Tibial artery (tissue), 4 donors: ENCODE measurements around the gene DERA.

Source experiments
- DNase-seq, 2 donors: peaks; one replicate each; pipeline ENCODE4 v3.0.0-alpha.2; 2019
- H3K27ac ChIP-seq, 2 donors: fragments of 200-600 bp; sonication (generic) in 1 of 2; 1 replicate in 1 of 2; 2 replicates in 1 of 2; pipeline ENCODE4 v1.5.1; 2018 to 2019; ENCODE audit warnings: mild to moderate bottlenecking in 1 of 2
- H3K27me3 ChIP-seq, 2 donors: fragments of 200-600 bp; sonication (generic) in 1 of 2; one replicate each; pipeline versions ENCODE4 v1.5.1 to v1.6.0; 2016 to 2019
- H3K36me3 ChIP-seq, 3 donors: fragments of 200-600 bp; sonication (generic) in 2 of 3; one replicate each; pipeline ENCODE4 v1.5.1; 2016 to 2019; ENCODE audit warnings: mild to moderate bottlenecking in 2 of 3
- H3K4me1 ChIP-seq, 4 donors: fragments of 200-600 bp; sonication (generic) in 2 of 4; 1 replicate in 3 of 4; 2 replicates in 1 of 4; pipeline ENCODE4 v1.5.1; 2016 to 2019
- H3K4me3 ChIP-seq, 2 donors: fragments of 200-600 bp; sonication (generic) in 1 of 2; 1 replicate in 1 of 2; 2 replicates in 1 of 2; pipeline ENCODE4 v1.5.1; 2018 to 2019; ENCODE audit warnings: mild to moderate bottlenecking in 2 of 2
- H3K9me3 ChIP-seq, 3 donors: fragments of 200-600 bp; sonication (generic) in 1 of 3; one replicate each; pipeline ENCODE4 v1.5.1; 2016 to 2019
- CTCF ChIP-seq, 2 experiments: fragments of 200-600 bp in 1 of 2; fragments of 450-650 bp in 1 of 2; IDR thresholded peaks; one replicate each; pipeline ENCODE4 v1.5.1; 2017 to 2019; ENCODE audit warnings: antibody characterized with exemption in 2 of 2, mild to moderate bottlenecking in 1 of 2, moderate library complexity in 1 of 2
- intact Hi-C: fragments of 100-400 bp; cut with DNase I; formaldehyde crosslinking; loops from one replicate; pipeline ENCODE4 v1.15.0; 2023; ENCODE audit warnings: low total_unique reads

DERA gene

GRCh38 chr12:16016748-16017147, 105.6 kb downstream of the DERA start:
- Histone ChIP-seq H3K27me3 (no peaks in the 10 kb centered on the region), H3K36me3 (peaks cover 0 to 20% (median 9%) of the 10 kb centered on the region in 3 donors), H3K9me3 (peaks cover 0 to 6% (median 0%) of the 10 kb centered on the region in 3 donors), H3K4me1 (peaks cover 0 to 7% (median 3%) of the 10 kb centered on the region in 4 donors), H3K27ac (no peak overlapping the region), H3K4me3 (no peak overlapping the region)
- DNase-seq = no peak
- intact Hi-C loops = no loop called here
- TF ChIP-seq CTCF (IDR thresholded peaks at IDR 0.05) = no peak

- no peak overlapping the region for H3K27ac ChIP-seq
- peaks cover 0 to 27% (median 9%) of the 10 kb centered on the region in 3 donors for H3K36me3 ChIP-seq
- no peaks in the 10 kb centered on the region for H3K4me1 ChIP-seq
- no peak overlapping the region for H3K4me3 ChIP-seq
- no peak for TF ChIP-seq CTCF (IDR thresholded peaks at IDR 0.05)
- no peak for DNase-seq
- H3K27me3 ChIP-seq = no peaks in the 10 kb centered on the region
- intact Hi-C loops = no loop called here
- H3K9me3 ChIP-seq = peaks cover 0 to 6% (median 0%) of the 10 kb centered on the region in 3 donors
Observed at GRCh38 chr12:16018306-16018705, 107.2 kb downstream of the DERA start.

- H3K36me3 ChIP-seq = peaks cover 0 to 26% (median 7%) of the 10 kb centered on the region in 3 donors
- H3K9me3 ChIP-seq = peaks cover 0 to 6% (median 0%) of the 10 kb centered on the region in 3 donors
- no peaks in the 10 kb centered on the region for H3K4me1 ChIP-seq
- intact Hi-C loops = no loop called here
- H3K27ac ChIP-seq = no peak overlapping the region
- H3K4me3 ChIP-seq = no peak overlapping the region
- DNase-seq = no peak
- TF ChIP-seq CTCF (IDR thresholded peaks at IDR 0.05) = no peak
- H3K27me3 ChIP-seq = no peaks in the 10 kb centered on the region
Observed at GRCh38 chr12:16019136-16019535, 108.0 kb downstream of the DERA start.

- TF ChIP-seq CTCF (IDR thresholded peaks at IDR 0.05) = no peak
- no peaks in the 10 kb centered on the region for H3K4me1 ChIP-seq
- intact Hi-C loops = no loop called here
Observed at GRCh38 chr12:16020031-16020430, 108.9 kb downstream of the DERA start.

GRCh38 chr12:16021026-16021425, 109.9 kb downstream of the DERA start:
- Histone ChIP-seq H3K36me3 (peaks cover 0 to 18% (median 0%) of the 10 kb centered on the region in 3 donors), H3K4me1 (no peaks in the 10 kb centered on the region), H3K9me3 (peaks cover 0 to 6% (median 0%) of the 10 kb centered on the region in 3 donors), H3K27me3 (no peaks in the 10 kb centered on the region), H3K4me3 (no peak overlapping the region), H3K27ac (no peak overlapping the region)
- intact Hi-C loops = no loop called here
- no peak for DNase-seq
- TF ChIP-seq CTCF (IDR thresholded peaks at IDR 0.05) = no peak

More at GRCh38 chr12:16020031-16020430, 108.9 kb downstream of the DERA start:
- Histone ChIP-seq H3K27me3 (no peaks in the 10 kb centered on the region), H3K4me3 (no peak overlapping the region), H3K27ac (no peak overlapping the region), H3K36me3 (peaks cover 0 to 18% (median 0%) of the 10 kb centered on the region in 3 donors), H3K9me3 (peaks cover 0 to 6% (median 0%) of the 10 kb centered on the region in 3 donors)
- no peak for DNase-seq

- Histone ChIP-seq H3K9me3 (peaks cover 0 to 6% (median 0%) of the 10 kb centered on the region in 3 donors), H3K27me3 (no peaks in the 10 kb centered on the region), H3K36me3 (peaks cover 0 to 18% (median 0%) of the 10 kb centered on the region in 3 donors), H3K4me1 (no peaks in the 10 kb centered on the region), H3K27ac (no peak overlapping the region), H3K4me3 (no peak overlapping the region)
- no peak for DNase-seq
- no peak for TF ChIP-seq CTCF (IDR thresholded peaks at IDR 0.05)
- intact Hi-C loops = no loop called here
Observed at GRCh38 chr12:16021676-16022075, 110.5 kb downstream of the DERA start.
